HG02943 (cell line): Measurements from ENCODE around the gene FRY.

Experiments
- ATAC-seq: cut with Tn5 transposase; IDR thresholded peaks from one replicate; pipeline ENCODE4 v1.9.1; 2021; ENCODE audit warnings: mild to moderate bottlenecking, low read depth, moderate library complexity; ENCODE audit not compliant: unreplicated experiment

FRY gene

GRCh38 chr13:32206097-32206740 is 174.6 kb downstream of the FRY start:
- no peak for ATAC-seq

- no peak for ATAC-seq
Measured at GRCh38 chr13:32208860-32209259, 177.3 kb downstream of the FRY start.

GRCh38 chr13:32209652-32210051 is 178.1 kb downstream of the FRY start:
- ATAC-seq: no peak

- ATAC-seq: no peak
Measured at GRCh38 chr13:32210101-32210500, 178.5 kb downstream of the FRY start.

- ATAC-seq: no peak
Measured at GRCh38 chr13:32211813-32212212, 180.2 kb downstream of the FRY start.

GRCh38 chr13:32212421-32212820 is 180.8 kb downstream of the FRY start:
- no peak for ATAC-seq

GRCh38 chr13:32213626-32214025 is 182.1 kb downstream of the FRY start:
- no peak for ATAC-seq

GRCh38 chr13:32214071-32214470 is 182.5 kb downstream of the FRY start:
- no peak for ATAC-seq

GRCh38 chr13:32216281-32216680 is 184.7 kb downstream of the FRY start:
- no peak for ATAC-seq

GRCh38 chr13:32222046-32222676 is 190.6 kb downstream of the FRY start:
- no peak for ATAC-seq

- ATAC-seq: no peak
Measured at GRCh38 chr13:32224916-32225315, 193.3 kb downstream of the FRY start.

- ATAC-seq: no peak
Measured at GRCh38 chr13:32225481-32225931, 193.9 kb downstream of the FRY start.

- ATAC-seq: no peak
Measured at GRCh38 chr13:32228330-32229041, 196.9 kb downstream of the FRY start.

GRCh38 chr13:32229443-32229842 is 197.9 kb downstream of the FRY start:
- no peak for ATAC-seq

GRCh38 chr13:32232263-32232662 is 200.7 kb downstream of the FRY start:
- ATAC-seq: no peak

- no peak for ATAC-seq
Measured at GRCh38 chr13:32233062-32233461, 201.5 kb downstream of the FRY start.

- no peak for ATAC-seq
Measured at GRCh38 chr13:32234914-32235313, 203.3 kb downstream of the FRY start.

- ATAC-seq: no peak
Measured at GRCh38 chr13:32237681-32238080, 206.1 kb downstream of the FRY start.

GRCh38 chr13:32243695-32244094 is 212.1 kb downstream of the FRY start:
- no peak for ATAC-seq

- no peak for ATAC-seq
Measured at GRCh38 chr13:32245555-32245954, 214.0 kb downstream of the FRY start.

- peak; percentile 60 for ATAC-seq
Measured at GRCh38 chr13:32246468-32246867, 214.9 kb downstream of the FRY start.

GRCh38 chr13:32247887-32248286 is 216.3 kb downstream of the FRY start:
- no peak for ATAC-seq
